ENCODE data around the gene LOXL1. TPM values are rescaled to one million over a fixed set of nuclear protein-coding genes. Genes with fewer than 3 reads are reported as not detected.

The LOXL1 gene
- total RNA-seq, 2 experiments from 2014 or later = not detected

DNA sequence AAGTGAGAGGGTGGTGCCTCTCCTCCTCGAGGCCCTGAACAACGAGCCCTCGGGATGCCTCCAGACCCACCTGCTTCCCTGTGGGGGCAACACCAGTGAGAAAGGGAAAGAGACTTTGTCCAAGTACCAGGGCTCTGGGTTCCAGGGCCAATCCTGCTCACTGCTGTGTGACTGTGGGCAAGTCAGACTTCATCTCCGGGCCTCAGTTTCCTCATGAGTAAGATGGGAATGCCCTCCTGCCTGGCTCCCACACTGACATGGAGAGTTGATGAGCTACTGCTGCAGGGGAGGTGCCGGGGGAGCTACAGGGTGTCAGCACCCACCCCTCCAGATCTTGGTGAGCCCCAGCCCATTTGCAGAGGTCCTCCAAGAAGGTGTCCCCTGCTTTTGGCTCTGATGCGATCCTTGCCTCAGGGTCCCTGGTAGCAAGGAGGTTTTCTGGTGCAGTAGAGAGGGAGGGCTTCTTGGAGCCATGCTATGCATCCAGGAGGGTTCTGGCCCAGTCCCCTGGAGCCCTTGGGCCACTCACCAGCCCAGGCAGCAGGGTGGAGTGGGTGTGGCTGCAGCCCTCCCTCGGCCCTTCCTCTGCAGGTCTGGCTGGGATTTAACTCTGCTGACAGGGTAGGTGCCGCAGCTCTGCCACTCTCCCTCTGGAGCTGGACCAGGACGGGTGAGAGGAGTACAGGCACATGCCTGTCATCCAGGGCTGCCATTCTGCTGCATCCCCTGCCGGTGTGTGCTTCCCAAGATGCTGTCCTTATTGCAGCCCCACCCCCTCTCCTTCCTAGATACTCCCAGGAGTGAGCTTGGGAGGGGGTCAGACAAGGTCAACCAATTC is 26.9 kb downstream of the LOXL1 start:
- ChIA-PET POLR2A (no interaction called here), CTCF (ENCODE audit: unreplicated experiment) (no interaction called here)
- Histone ChIP-seq H3K9me2 (ENCODE audit: insufficient read depth, low read length) (no peaks in the 10 kb centered on the region), H3K4me1 (ENCODE audit: insufficient read depth, low read length, poor library complexity, severe bottlenecking) (peaks cover 2% of the 10 kb centered on the region), H3K79me2 (ENCODE audit: insufficient read depth, low read depth, low read length) (no peaks in the 10 kb centered on the region), H3K4me3 (ENCODE audit: low read depth, low read length, poor library complexity, severe bottlenecking) (no peak overlapping the region), H3K9me3 (ENCODE audit: low read length) (no peaks in the 10 kb centered on the region), H3K27ac (ENCODE audit: low read depth, low read length, poor library complexity, severe bottlenecking) (no peak overlapping the region), H2AFZ (ENCODE audit: low read length) (no peak overlapping the region), H3K4me2 (ENCODE audit: low read length) (no peak overlapping the region), H3K36me3 (ENCODE audit: insufficient read depth, low read length) (no peaks in the 10 kb centered on the region), H4K20me1 (ENCODE audit: insufficient read depth, low read length) (no peaks in the 10 kb centered on the region)
- no peak for DNase-seq (ENCODE audit: low spot score)
- BruUV-seq (replicated peaks) = no TSS peak
- intact Hi-C loops (cut with micrococcal nuclease; ENCODE audit: unreplicated experiment) = no loop called here
- TF ChIP-seq, protein P1, sequence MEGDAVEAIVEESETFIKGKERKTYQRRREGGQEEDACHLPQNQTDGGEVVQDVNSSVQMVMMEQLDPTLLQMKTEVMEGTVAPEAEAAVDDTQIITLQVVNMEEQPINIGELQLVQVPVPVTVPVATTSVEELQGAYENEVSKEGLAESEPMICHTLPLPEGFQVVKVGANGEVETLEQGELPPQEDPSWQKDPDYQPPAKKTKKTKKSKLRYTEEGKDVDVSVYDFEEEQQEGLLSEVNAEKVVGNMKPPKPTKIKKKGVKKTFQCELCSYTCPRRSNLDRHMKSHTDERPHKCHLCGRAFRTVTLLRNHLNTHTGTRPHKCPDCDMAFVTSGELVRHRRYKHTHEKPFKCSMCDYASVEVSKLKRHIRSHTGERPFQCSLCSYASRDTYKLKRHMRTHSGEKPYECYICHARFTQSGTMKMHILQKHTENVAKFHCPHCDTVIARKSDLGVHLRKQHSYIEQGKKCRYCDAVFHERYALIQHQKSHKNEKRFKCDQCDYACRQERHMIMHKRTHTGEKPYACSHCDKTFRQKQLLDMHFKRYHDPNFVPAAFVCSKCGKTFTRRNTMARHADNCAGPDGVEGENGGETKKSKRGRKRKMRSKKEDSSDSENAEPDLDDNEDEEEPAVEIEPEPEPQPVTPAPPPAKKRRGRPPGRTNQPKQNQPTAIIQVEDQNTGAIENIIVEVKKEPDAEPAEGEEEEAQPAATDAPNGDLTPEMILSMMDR (conservative IDR thresholded peaks at IDR 0.05; ENCODE audit: low read length) = no peak
- TF ChIP-seq EZH2phosphoT487 (IDR thresholded peaks at IDR 0.05; ENCODE audit: borderline replicate concordance, low read depth, low read length) = no peak

DNA sequence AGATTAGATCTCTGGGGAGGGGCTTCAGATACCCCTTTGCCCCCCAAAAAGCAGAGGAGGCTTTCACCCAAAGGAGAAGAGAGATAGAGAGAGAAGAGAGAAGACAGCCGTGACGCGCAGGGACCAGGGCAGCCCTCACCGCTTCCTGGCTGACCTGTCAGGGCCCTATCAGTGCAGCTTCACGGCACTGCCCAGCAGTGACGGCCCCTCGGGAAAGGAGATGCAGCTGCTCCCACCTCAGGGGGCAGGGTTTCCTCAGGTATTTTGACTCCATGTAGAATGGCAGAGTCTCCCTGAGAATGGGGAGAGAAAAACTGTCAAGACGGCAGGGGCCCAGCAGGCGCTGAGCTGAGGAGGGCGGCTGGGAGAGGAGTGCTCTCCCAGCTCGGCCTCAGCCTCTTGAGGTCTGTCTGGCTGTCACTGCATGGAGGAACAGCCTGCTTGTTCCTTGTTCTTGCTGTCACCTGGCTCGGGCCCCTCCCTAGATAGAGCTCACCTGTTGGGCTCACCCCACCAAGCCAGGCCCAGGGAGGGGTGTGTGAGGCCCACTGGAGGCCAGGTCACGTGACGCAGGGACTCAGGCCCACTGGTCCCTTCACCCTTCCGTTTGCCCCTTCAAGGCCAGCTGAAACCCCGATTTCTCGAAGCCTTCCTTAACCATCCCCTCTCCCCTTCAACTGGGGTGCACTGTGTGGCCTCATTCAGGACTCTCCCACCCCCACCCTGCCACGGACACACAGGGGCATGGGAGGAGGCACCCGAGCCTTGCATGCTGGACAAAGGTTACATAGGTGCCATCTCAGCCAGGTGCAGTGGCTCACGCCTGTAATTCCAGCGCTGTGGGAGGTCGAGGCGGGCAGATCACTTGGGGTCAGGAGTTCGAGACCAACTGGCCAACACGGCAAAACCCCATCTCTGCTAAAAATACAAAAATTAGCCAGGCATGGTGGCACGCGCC is 28.2 kb downstream of the LOXL1 start:
- Histone ChIP-seq H2AFZ (ENCODE audit: low read length) (no peak overlapping the region), H3K4me1 (ENCODE audit: insufficient read depth, low read length, poor library complexity, severe bottlenecking) (peaks cover 14% of the 10 kb centered on the region), H4K20me1 (ENCODE audit: insufficient read depth, low read length) (no peaks in the 10 kb centered on the region), H3K36me3 (ENCODE audit: insufficient read depth, low read length) (no peaks in the 10 kb centered on the region), H3K79me2 (ENCODE audit: insufficient read depth, low read depth, low read length) (no peaks in the 10 kb centered on the region), H3K9me3 (ENCODE audit: low read length) (no peaks in the 10 kb centered on the region), H3K4me2 (ENCODE audit: low read length) (no peak overlapping the region), H3K9me2 (ENCODE audit: insufficient read depth, low read length) (no peaks in the 10 kb centered on the region), H3K4me3 (ENCODE audit: low read depth, low read length, poor library complexity, severe bottlenecking) (no peak overlapping the region), H3K27ac (ENCODE audit: low read depth, low read length, poor library complexity, severe bottlenecking) (no peak overlapping the region)
- ChIA-PET CTCF (ENCODE audit: unreplicated experiment) (no interaction called here), POLR2A (no interaction called here)
- intact Hi-C loops (cut with micrococcal nuclease; ENCODE audit: unreplicated experiment) = no loop called here
- TF ChIP-seq, protein P1 (conservative IDR thresholded peaks at IDR 0.05; ENCODE audit: low read length) = no peak
- TF ChIP-seq EZH2phosphoT487 (IDR thresholded peaks at IDR 0.05; ENCODE audit: borderline replicate concordance, low read depth, low read length) = no peak
- no peak for DNase-seq (ENCODE audit: low spot score)
- no TSS peak for BruUV-seq (replicated peaks)
